Mesenchymal stem cell (in vitro differentiated cells and primary cell): ENCODE results near the gene ZBTB1. TPM values are rescaled to one million over a fixed set of nuclear protein-coding genes. Genes with fewer than 3 reads are reported as not detected.

ENCODE experiments used
- DNase-seq: peaks from one replicate; pipeline ENCODE4 v3.0.0-alpha.2; 2013
- H2AFZ ChIP-seq: one replicate; pipeline ENCODE4 v1.6.1; 2013; ENCODE audit warnings: low read depth, mild to moderate bottlenecking, control low read depth, inconsistent platforms, low read length, moderate library complexity
- H2AK5ac ChIP-seq: 2 replicates; pipeline ENCODE4 v1.6.1; 2013; ENCODE audit warnings: low read length, moderate library complexity, mild to moderate bottlenecking, inconsistent platforms; ENCODE audit not compliant: severe bottlenecking
- H2BK120ac ChIP-seq: one replicate; pipeline ENCODE4 v1.6.1; 2013; ENCODE audit warnings: low read depth, mild to moderate bottlenecking, inconsistent platforms, low read length, moderate library complexity
- H2BK12ac ChIP-seq, 2 experiments: one replicate each; pipeline ENCODE4 v1.6.1; 2013; ENCODE audit warnings: inconsistent platforms in 2 of 2, low read length in 2 of 2, mild to moderate bottlenecking in 2 of 2, moderate library complexity in 2 of 2, control low read depth in 1 of 2
- H2BK15ac ChIP-seq: one replicate; pipeline ENCODE4 v1.6.1; 2013; ENCODE audit warnings: mild to moderate bottlenecking, low read depth, inconsistent platforms; ENCODE audit not compliant: poor library complexity, severe bottlenecking
- H2BK5ac ChIP-seq: 2 replicates; pipeline ENCODE4 v1.6.1; 2013; ENCODE audit warnings: low read depth, mild to moderate bottlenecking, low read length, control low read depth, inconsistent platforms; ENCODE audit not compliant: poor library complexity, severe bottlenecking
- H3K14ac ChIP-seq, 2 experiments: one replicate each; pipeline ENCODE4 v1.6.1; 2013; ENCODE audit warnings: inconsistent platforms in 2 of 2, low read length in 2 of 2, control low read depth in 1 of 2, mild to moderate bottlenecking in 1 of 2, moderate library complexity in 1 of 2
- H3K18ac ChIP-seq, 2 experiments: one replicate each; pipeline ENCODE4 v1.6.1; 2013; ENCODE audit warnings: inconsistent platforms in 2 of 2, low read length in 2 of 2, control low read depth in 1 of 2, low read depth in 1 of 2, mild to moderate bottlenecking in 1 of 2
- H3K23ac ChIP-seq, 2 experiments: one replicate each; pipeline ENCODE4 v1.6.1; 2013; ENCODE audit warnings: inconsistent platforms in 2 of 2, low read length in 2 of 2, mild to moderate bottlenecking in 2 of 2, moderate library complexity in 2 of 2, control low read depth in 1 of 2
- H3K27ac ChIP-seq: 2 replicates; pipeline ENCODE4 v1.5.1; 2013; ENCODE audit warnings: mild to moderate bottlenecking, moderate library complexity, low read length, control low read depth, inconsistent platforms; ENCODE audit not compliant: poor library complexity, severe bottlenecking
- H3K27me3 ChIP-seq, 2 experiments: 2 replicates each; pipeline versions ENCODE4 v1.6.1 to v1.7.0; 2013; ENCODE audit warnings: low read length in 2 of 2, mild to moderate bottlenecking in 2 of 2, moderate library complexity in 2 of 2, control low read depth in 1 of 2, inconsistent platforms in 1 of 2; ENCODE audit not compliant: control insufficient read depth in 1 of 2, insufficient read depth in 1 of 2
- H3K36me3 ChIP-seq, 2 experiments: 2 replicates each; pipeline versions ENCODE4 v1.6.1 to v1.7.0; 2013; ENCODE audit warnings: low read length in 2 of 2, control low read depth in 1 of 2, inconsistent platforms in 1 of 2, low read depth in 1 of 2, mild to moderate bottlenecking in 1 of 2; ENCODE audit not compliant: insufficient read depth in 2 of 2, control insufficient read depth in 1 of 2
- H3K4ac ChIP-seq, 2 experiments: one replicate each; pipeline ENCODE4 v1.6.1; 2013; ENCODE audit warnings: inconsistent platforms in 2 of 2, low read length in 2 of 2, mild to moderate bottlenecking in 2 of 2, moderate library complexity in 2 of 2, control low read depth in 1 of 2, low read depth in 1 of 2
- H3K4me1 ChIP-seq: 2 replicates; pipeline ENCODE4 v1.6.1; 2013; ENCODE audit warnings: low read depth, low read length, control low read depth; ENCODE audit not compliant: control insufficient read depth, insufficient read depth
- H3K4me2 ChIP-seq: 2 replicates; pipeline ENCODE4 v1.6.1; 2013; ENCODE audit warnings: low read length, mild to moderate bottlenecking, inconsistent platforms; ENCODE audit not compliant: poor library complexity, severe bottlenecking
- H3K4me3 ChIP-seq, 2 experiments: 2 replicates each; pipeline versions ENCODE4 v1.5.1 to v1.7.0; 2013; ENCODE audit warnings: low read length in 2 of 2, mild to moderate bottlenecking in 2 of 2, control low read depth in 1 of 2, low read depth in 1 of 2; ENCODE audit not compliant: insufficient read depth in 1 of 2
- H3K79me1 ChIP-seq: replicated peaks from 2 replicates; pipeline ENCODE4 v1.6.1; 2013; ENCODE audit warnings: mild to moderate bottlenecking, control low read depth, low read length, inconsistent platforms; ENCODE audit not compliant: poor library complexity, severe bottlenecking
- H3K9ac ChIP-seq: 2 replicates; pipeline ENCODE4 v1.7.0; 2013; ENCODE audit warnings: mild to moderate bottlenecking, low read length, moderate library complexity
- H3K9me3 ChIP-seq: 2 replicates; pipeline ENCODE4 v1.7.0; 2013; ENCODE audit warnings: mild to moderate bottlenecking, low read length; ENCODE audit not compliant: control insufficient read depth
- H4K8ac ChIP-seq: one replicate; pipeline ENCODE4 v1.6.1; 2013; ENCODE audit warnings: inconsistent platforms, mild to moderate bottlenecking, low read length, moderate library complexity
- H4K91ac ChIP-seq: one replicate; pipeline ENCODE4 v1.6.1; 2013; ENCODE audit warnings: mild to moderate bottlenecking, low read length, inconsistent platforms
- WGBS: methylation state at CpG from one replicate; pipeline ENCODE4 v1.1.7; 2013; ENCODE audit warnings: mixed read lengths; 5-methylcytosine and 5-hydroxymethylcytosine counted together
- small RNA-seq: library from polyadenylated mRNA; stranded (forward); fragments of <200 nt; extraction: miRNeasy Mini kit (QIAGEN cat#:217004); gene quantifications from one replicate; pipeline ENCODE3, GENCODE V24; 2013; ENCODE audit warnings: low read depth

Gene ZBTB1

DNA sequence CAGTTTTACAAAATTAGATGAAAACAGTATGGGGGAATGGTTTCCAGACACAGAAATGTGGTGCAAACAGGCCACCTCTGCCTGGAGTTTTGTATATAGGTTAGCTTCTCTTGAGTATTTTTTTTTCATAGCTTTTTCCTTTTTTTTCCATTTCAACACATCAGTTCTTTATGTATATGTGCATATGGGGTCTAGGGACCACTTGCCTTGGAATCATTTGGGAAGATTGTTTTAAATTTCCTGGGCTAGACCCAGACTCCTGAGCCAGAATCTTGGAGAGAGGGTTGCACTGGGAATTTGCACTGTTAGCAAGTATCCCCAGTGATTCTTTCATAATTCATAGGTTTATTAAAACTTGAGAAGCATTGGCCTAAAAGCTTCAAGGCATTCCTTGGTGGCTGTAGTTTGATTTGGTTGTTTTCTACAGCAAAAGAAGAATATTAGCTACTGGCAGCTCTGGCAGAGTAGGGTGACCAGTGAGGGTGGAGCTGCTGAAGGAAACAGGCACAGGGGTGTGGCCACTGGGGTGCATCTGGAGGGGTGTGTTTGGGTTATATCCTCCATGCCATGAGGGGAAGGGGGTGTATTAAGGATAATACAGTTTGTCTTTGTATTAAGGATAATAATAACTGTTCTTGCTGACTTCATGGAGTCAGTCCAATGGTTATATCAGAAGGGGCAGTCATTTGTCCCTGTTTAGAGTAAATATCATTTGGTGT is 68.0 kb downstream of the ZBTB1 start:
- Histone ChIP-seq H3K4me1 (no peaks in the 10 kb centered on the region), H4K8ac (no peak overlapping the region), H2AFZ (no peak overlapping the region), H3K9ac (no peak overlapping the region), H3K79me1 (no peaks in the 10 kb centered on the region), H3K4ac (no peak overlapping the region), H3K27ac (no peak overlapping the region), H3K4me2 (no peak overlapping the region), H3K4me3 (no peak overlapping the region), H2BK120ac (no peak overlapping the region), H3K23ac (no peak overlapping the region), H2BK5ac (no peak overlapping the region), H3K36me3 (no peaks in the 10 kb centered on the region), H3K14ac (no peak overlapping the region), H2BK12ac (no peak overlapping the region), H3K27me3 (no peaks in the 10 kb centered on the region), H3K18ac (no peak overlapping the region), H2BK15ac (no peak overlapping the region), H4K91ac (no peak overlapping the region), H3K9me3 (no peaks in the 10 kb centered on the region), H2AK5ac (no peak overlapping the region)
- no peak for DNase-seq

DNA sequence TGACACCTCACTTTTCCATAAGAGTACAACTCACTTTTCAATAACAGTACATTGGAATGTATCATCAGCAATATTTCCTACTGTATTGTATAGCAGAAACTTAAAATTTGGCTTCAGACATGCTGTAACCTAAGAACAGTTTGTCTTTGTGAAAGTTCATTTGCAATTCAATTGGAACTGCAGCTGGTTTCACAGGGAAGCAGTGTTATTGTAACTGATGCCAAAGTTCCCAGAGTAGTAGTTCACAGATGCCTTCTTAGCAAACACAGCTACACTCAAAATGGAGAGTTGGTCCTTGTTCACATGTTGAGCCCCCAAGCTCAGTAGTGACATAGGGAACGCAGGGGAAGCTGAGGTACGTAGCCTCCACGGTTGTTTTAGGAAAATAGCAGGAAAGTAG is 68.5 kb downstream of the ZBTB1 start:
- Histone ChIP-seq H3K4ac (peak overlapping the region in 1 of 2 experiments; percentile 32), H3K27ac (no peak overlapping the region), H4K8ac (no peak overlapping the region), H2BK15ac (no peak overlapping the region), H4K91ac (no peak overlapping the region), H3K36me3 (no peaks in the 10 kb centered on the region), H3K79me1 (no peaks in the 10 kb centered on the region), H3K23ac (no peak overlapping the region), H3K27me3 (no peaks in the 10 kb centered on the region), H3K4me1 (no peaks in the 10 kb centered on the region), H2BK5ac (no peak overlapping the region), H3K18ac (no peak overlapping the region), H2AK5ac (no peak overlapping the region), H3K9ac (no peak overlapping the region), H3K9me3 (no peaks in the 10 kb centered on the region), H2BK120ac (no peak overlapping the region), H3K4me3 (no peak overlapping the region), H2AFZ (no peak overlapping the region), H3K14ac (no peak overlapping the region), H2BK12ac (no peak overlapping the region), H3K4me2 (no peak overlapping the region)
- 76% methylated on average over 3 of the region's 3 CpGs for WGBS
- no peak for DNase-seq

Small RNA genes within 50 kb of the gene (small RNA-seq; reads per million reads assigned to genes)
- not detected for gene AL049869.4
